Nephron progenitor cell (in vitro differentiated cells): ENCODE data around the gene PRICKLE1.

ENCODE experiments used
- DNase-seq: peaks from one replicate; pipeline ENCODE4 v3.0.0; 2021
- H3K27ac Mint-ChIP-seq: 2 replicates; pipeline ENCODE4 v1.8.0; 2021; ENCODE audit warnings: mild to moderate bottlenecking, moderate library complexity, mixed read lengths
- H3K27me3 Mint-ChIP-seq: 2 replicates; pipeline ENCODE4 v1.8.0; 2021; ENCODE audit warnings: mild to moderate bottlenecking, low read depth, mixed read lengths; ENCODE audit not compliant: poor library complexity
- H3K36me3 Mint-ChIP-seq: 2 replicates; pipeline ENCODE4 v1.8.0; 2021; ENCODE audit warnings: low read depth, mixed read lengths
- H3K4me1 Mint-ChIP-seq: 2 replicates; pipeline ENCODE4 v1.8.0; 2021; ENCODE audit warnings: mixed read lengths
- H3K4me3 Mint-ChIP-seq: 2 replicates; pipeline ENCODE4 v1.8.0; 2021; ENCODE audit warnings: mild to moderate bottlenecking, moderate library complexity, mixed read lengths
- H3K9me3 Mint-ChIP-seq: 2 replicates; pipeline ENCODE4 v1.8.0; 2021; ENCODE audit warnings: mild to moderate bottlenecking, moderate library complexity, mixed read lengths
- CTCF ChIP-seq: fragments of 200-600 bp; sonication (generic); IDR thresholded peaks from 2 replicates; pipeline ENCODE4 v1.5.0; 2021; ENCODE audit warnings: antibody characterized with exemption

Gene PRICKLE1

GRCh38 chr12:42490261-42490842 is 99.2 kb downstream of the PRICKLE1 start:
- H3K27ac Mint-ChIP-seq: peak overlapping the region; percentile 5
- H3K9me3 Mint-ChIP-seq: no peaks in the 10 kb centered on the region
- peaks cover 12% of the 10 kb centered on the region for H3K36me3 Mint-ChIP-seq
- peaks cover 35% of the 10 kb centered on the region for H3K4me1 Mint-ChIP-seq
- H3K4me3 Mint-ChIP-seq: no peak overlapping the region
- DNase-seq: no peak
- TF ChIP-seq CTCF: no peak
- no peaks in the 10 kb centered on the region for H3K27me3 Mint-ChIP-seq

GRCh38 chr12:42486407-42486806 is 103.1 kb downstream of the PRICKLE1 start:
- Mint-ChIP-seq H3K27ac (no peak overlapping the region), H3K36me3 (no peaks in the 10 kb centered on the region), H3K4me1 (peaks cover 59% of the 10 kb centered on the region), H3K4me3 (no peak overlapping the region), H3K27me3 (peaks cover 3% of the 10 kb centered on the region), H3K9me3 (no peaks in the 10 kb centered on the region)
- no peak for TF ChIP-seq CTCF
- DNase-seq: no peak

GRCh38 chr12:42485823-42486222 is 103.7 kb downstream of the PRICKLE1 start:
- Mint-ChIP-seq H3K36me3 (no peaks in the 10 kb centered on the region), H3K4me3 (peak overlapping the region; percentile 90), H3K9me3 (no peaks in the 10 kb centered on the region), H3K27me3 (peaks cover 3% of the 10 kb centered on the region), H3K4me1 (peaks cover 65% of the 10 kb centered on the region), H3K27ac (no peak overlapping the region)
- no peak for TF ChIP-seq CTCF
- DNase-seq: no peak

GRCh38 chr12:42484996-42485395 is 104.5 kb downstream of the PRICKLE1 start:
- H3K4me3 Mint-ChIP-seq: peak overlapping the region; percentile 90
- no peak for TF ChIP-seq CTCF
- no peak overlapping the region for H3K27ac Mint-ChIP-seq
- no peak for DNase-seq
- H3K9me3 Mint-ChIP-seq: no peaks in the 10 kb centered on the region
- peaks cover 3% of the 10 kb centered on the region for H3K27me3 Mint-ChIP-seq
- H3K36me3 Mint-ChIP-seq: no peaks in the 10 kb centered on the region
- peaks cover 72% of the 10 kb centered on the region for H3K4me1 Mint-ChIP-seq

GRCh38 chr12:42483521-42483790 is 106.1 kb downstream of the PRICKLE1 start:
- DNase-seq: peak; percentile 71
- Mint-ChIP-seq H3K36me3 (peaks cover under 1% of the 10 kb centered on the region), H3K4me3 (peak overlapping the region; percentile 90), H3K27ac (peak overlapping the region; percentile 98), H3K27me3 (peaks cover 3% of the 10 kb centered on the region), H3K4me1 (peaks cover 73% of the 10 kb centered on the region), H3K9me3 (no peaks in the 10 kb centered on the region)
- no peak for TF ChIP-seq CTCF

- peaks cover 3% of the 10 kb centered on the region for H3K27me3 Mint-ChIP-seq
- TF ChIP-seq CTCF: peak; percentile 80
- peaks cover 5% of the 10 kb centered on the region for H3K36me3 Mint-ChIP-seq
- H3K9me3 Mint-ChIP-seq: no peaks in the 10 kb centered on the region
- H3K27ac Mint-ChIP-seq: peak overlapping the region; percentile 95
- peak overlapping the region; percentile 93 for H3K4me3 Mint-ChIP-seq
- H3K4me1 Mint-ChIP-seq: peaks cover 71% of the 10 kb centered on the region
- DNase-seq: peak; percentile 92
These were observed 106.6 kb downstream of the PRICKLE1 start for GRCh38 chr12:42482748-42483520.
